GM18868 (cell line): ENCODE data around the gene RET.
"Not testable (repeated sequence)": the region's sequence is repeated elsewhere in the genome, so short reads cannot be mapped to it uniquely, and the experiment has no call there.

Experiments used
- ATAC-seq: cut with Tn5 transposase; IDR thresholded peaks from one replicate; pipeline ENCODE4 v1.9.1; 2021; ENCODE audit warnings: mild to moderate bottlenecking, moderate library complexity; ENCODE audit not compliant: unreplicated experiment

Gene RET

GRCh38 chr10:43131906-43132305, 55.0 kb downstream of the RET start:
- no peak for ATAC-seq

GRCh38 chr10:43132867-43133787, 56.3 kb downstream of the RET start:
- ATAC-seq: no peak

GRCh38 chr10:43134126-43134905, 57.4 kb downstream of the RET start:
- no peak for ATAC-seq

GRCh38 chr10:43135064-43135463, 58.2 kb downstream of the RET start:
- ATAC-seq: no peak

- no peak for ATAC-seq
These were observed 58.8 kb downstream of the RET start for GRCh38 chr10:43135656-43136055.

- no peak for ATAC-seq
These were observed 59.6 kb downstream of the RET start for GRCh38 chr10:43136432-43136831.

GRCh38 chr10:43136995-43137716, 60.3 kb downstream of the RET start:
- no peak for ATAC-seq

- peak; percentile 11 for ATAC-seq
These were observed 60.8 kb downstream of the RET start for GRCh38 chr10:43137717-43138020.

GRCh38 chr10:43138021-43138756, 61.3 kb downstream of the RET start, which contains the start of gene CSGALNACT2:
Gene CSGALNACT2 (plus strand): TSS chr10:43138445. CDS start chr10:43155150, 16,705 bp downstream.
- ATAC-seq: peak; percentile 70

- ATAC-seq: peak; percentile 28
These were observed 61.9 kb downstream of the RET start for GRCh38 chr10:43138757-43139241.

GRCh38 chr10:43141421-43141820, 64.6 kb downstream of the RET start:
- ATAC-seq: no peak

- ATAC-seq: no peak
These were observed 68.4 kb downstream of the RET start for GRCh38 chr10:43145311-43145710.

- not testable (repeated sequence) for ATAC-seq
These were observed 69.1 kb downstream of the RET start for GRCh38 chr10:43145936-43146335.

GRCh38 chr10:43151371-43151770, 74.5 kb downstream of the RET start:
- ATAC-seq: no peak

GRCh38 chr10:43153901-43154300, 77.0 kb downstream of the RET start:
- ATAC-seq: no peak

GRCh38 chr10:43155221-43155620, 78.4 kb downstream of the RET start:
- ATAC-seq: no peak

GRCh38 chr10:43155741-43156140, 78.9 kb downstream of the RET start:
- ATAC-seq: no peak

GRCh38 chr10:43156590-43157341, 79.9 kb downstream of the RET start:
- ATAC-seq: no peak

- no peak for ATAC-seq
These were observed 81.8 kb downstream of the RET start for GRCh38 chr10:43158636-43159035.
